NCI-H2196 (cell line): ENCODE data around the gene COL1A2.

Source experiments
- DNase-seq: peaks from one replicate; lab custom pipeline; 2025; ENCODE audit not compliant: unreplicated experiment; lab: John Stamatoyannopoulos, UW

The COL1A2 gene

GRCh38 chr7:94382132-94382531 lies 12.6 kb upstream of the COL1A2 start:
- DNase-seq = no peak

- DNase-seq = no peak
Observed at GRCh38 chr7:94382746-94383145, 11.9 kb upstream of the COL1A2 start.

- DNase-seq = no peak
Observed at GRCh38 chr7:94384315-94384714, 10.4 kb upstream of the COL1A2 start.

DNA sequence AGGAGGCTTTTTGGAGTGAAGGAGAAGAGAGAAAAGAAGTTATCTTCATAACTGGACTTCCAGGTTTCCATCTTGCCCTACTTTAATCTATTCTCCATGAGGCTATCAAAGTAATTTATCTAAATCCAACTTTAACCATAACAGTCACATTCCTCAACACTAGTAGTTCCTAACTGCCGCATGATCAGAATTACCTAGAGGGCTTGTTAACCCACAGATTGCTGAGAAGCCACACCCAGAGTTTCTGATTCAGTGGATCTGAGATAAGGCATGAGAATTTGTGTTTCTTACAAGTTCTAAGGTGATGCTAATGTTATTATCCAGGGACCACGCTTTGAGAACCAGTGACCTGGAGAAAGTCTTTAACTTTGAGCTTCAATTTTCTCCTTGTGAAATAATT lies 8.3 kb upstream of the COL1A2 start:
- no peak for DNase-seq

DNA sequence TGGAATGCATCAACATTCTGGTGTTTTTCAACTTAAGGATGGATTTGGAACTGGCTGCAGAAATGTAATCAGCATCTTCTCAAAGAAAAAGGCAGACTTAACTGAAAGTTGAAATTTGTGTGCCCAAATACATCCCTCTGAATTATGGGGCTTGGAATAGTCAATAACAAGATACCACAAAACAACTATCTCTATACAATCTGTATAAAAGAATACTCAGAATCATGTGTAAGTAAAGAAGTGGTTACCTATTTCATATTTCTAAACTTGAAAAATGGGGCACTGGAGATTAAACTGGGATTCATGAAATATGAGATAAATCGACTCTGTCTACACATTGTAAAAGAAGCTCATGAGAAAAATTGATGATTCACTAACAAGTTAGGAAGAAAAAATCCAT lies 6.2 kb upstream of the COL1A2 start:
- no peak for DNase-seq

DNA sequence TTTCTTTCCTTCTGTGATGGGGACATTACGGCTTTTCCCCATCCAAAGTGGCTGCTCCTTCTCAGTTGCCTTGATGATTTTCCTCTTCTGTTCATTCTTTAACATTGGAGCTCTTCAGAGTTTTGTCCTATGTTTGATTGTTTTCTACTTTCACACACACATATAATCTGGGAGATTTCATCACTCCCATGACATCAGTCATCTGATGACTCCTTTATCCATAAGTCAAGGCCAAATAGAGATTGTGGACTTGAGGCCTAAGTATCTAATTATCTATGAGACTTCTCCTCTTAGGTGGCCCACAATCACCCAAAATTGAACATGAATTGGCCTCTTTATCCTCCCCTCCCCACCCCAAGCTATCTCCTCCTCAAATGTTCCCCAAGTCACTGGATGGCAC lies 5.3 kb upstream of the COL1A2 start:
- DNase-seq = no peak

DNA sequence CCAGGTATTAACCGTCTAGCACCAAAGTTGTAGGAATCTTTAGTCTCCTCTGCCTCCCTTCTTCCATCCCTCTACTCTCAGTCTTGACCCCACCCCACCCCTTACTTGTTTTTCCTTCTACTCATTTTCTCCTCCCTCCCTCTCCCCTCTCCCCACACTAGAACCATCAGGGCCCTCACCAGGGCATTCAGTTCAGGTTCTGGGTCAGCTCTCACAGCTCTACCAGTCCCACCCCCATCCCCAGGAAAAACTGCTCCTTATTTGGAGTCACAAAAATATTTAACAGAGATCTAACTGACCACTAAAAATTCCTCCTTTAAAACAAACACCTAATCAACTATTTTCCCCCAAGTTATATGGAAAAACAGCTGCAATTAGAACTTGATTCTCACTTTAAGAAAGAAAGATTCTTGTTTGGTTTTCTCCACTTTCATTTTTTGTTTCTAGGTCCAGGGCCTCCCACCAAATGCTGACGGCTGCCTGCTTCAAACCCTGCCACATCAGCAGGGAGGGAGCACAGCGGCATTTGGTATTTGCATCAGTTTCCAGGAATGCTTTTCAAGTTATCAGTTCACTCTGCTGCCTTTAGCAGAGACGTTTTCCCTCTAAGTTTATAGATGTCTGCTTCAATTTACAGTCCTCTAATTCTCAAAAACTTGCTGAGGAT lies 2.8 kb upstream of the COL1A2 start:
- no peak for DNase-seq

- no peak for DNase-seq
Observed at GRCh38 chr7:94392393-94392786, 2.3 kb upstream of the COL1A2 start.

- no peak for DNase-seq
Observed at GRCh38 chr7:94393246-94394108, 1.2 kb upstream of the COL1A2 start.

- DNase-seq = no peak
Observed at GRCh38 chr7:94394109-94394436, 622 bp upstream of the COL1A2 start.

DNA sequence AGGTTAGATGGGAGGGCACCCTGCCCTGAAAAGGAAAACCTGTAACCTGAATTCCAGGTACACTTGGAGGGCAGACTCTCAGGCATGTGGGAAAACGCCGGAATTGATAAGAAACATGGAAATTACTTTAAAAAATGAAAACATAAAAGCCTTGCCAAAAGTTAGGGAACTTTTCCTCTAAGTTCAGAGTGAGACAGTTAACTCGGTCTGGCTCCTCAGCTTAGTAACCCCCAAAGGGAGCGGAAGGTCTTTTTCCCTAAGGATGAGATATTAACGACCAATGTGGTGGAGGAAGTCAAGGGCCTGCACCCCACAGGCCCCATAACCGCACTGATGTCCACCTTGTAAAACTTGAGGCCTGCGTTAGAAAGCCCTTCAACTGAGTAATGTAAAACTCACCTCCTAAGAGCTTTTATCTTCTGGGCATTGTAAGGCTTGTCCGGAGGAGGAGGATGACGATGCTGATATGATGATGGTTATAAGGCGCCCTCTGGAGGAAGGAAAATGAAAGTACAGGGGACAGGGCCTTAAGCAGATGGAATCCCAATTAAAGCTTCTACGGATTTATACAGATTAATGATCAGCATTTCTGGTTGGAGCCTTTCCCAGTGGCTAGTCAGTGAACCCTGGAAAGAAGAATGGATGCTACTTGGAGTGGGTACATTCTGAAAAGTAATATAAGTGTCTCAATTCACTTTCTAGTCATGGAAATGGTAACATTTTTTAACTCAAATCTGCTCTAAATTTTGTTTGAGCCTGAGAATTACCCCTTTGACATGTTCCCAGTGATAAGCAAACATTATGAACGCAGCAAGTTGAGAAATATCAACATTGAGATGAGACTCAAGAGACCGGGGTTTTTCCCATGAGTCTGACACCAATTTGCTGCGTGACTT lies 694 bp downstream of the COL1A2 start:
- DNase-seq = peak; percentile 20

DNA sequence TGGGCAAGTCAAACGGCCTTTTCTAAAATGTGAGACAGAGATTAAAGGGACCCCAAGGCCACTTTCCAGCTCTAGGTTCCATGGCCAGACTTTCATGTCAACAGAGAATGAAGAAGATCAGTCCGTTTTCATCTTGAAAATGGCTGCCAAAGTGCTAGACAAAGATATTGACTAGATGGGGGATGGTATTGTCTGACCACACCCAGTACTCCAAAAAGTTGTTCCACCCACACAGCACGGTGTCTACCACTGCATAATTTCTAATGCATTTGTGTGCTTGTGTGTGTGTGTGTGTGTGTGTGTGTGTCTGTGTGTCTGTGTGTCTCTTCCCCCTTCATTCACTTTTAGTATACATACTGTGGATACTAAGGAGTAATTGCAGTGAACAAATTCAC lies 1.3 kb downstream of the COL1A2 start:
- no peak for DNase-seq

- no peak for DNase-seq
Observed at GRCh38 chr7:94396596-94396995, 1.9 kb downstream of the COL1A2 start.

GRCh38 chr7:94397722-94398121 lies 3.0 kb downstream of the COL1A2 start:
- DNase-seq = no peak

DNA sequence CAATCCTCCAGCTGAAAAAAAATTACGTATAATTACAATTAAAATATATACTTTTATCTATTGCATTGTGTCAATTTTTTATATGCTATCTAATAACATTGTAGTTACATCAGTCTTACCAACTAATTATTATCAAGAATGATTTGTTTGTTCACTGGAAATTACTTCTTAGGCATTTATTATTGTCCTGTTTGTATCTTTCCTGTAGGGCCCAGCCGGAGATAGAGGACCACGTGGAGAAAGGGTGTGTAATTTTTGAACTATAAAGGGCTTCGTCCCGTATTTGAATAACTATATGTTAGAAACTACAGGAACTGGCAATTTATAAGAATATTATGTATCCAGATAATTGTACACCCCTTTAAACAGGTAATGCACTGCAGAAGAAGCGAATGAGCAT lies 4.1 kb downstream of the COL1A2 start:
- no peak for DNase-seq

DNA sequence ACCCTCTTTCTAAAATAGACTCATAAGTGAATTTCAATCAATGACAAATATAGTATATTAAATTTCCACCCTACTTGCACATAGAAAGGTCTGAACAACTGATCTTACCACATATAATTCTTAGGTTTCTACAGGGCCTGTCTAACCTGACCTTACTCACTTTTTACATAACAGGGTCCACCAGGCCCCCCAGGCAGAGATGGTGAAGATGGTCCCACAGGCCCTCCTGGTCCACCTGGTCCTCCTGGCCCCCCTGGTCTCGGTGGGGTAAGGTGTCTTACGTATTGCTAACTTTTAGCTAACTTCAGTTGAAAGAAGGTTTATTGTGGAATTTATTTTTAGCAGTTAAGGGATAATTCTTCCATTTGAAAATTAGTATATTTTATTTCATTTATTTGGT lies 5.3 kb downstream of the COL1A2 start:
- no peak for DNase-seq

DNA sequence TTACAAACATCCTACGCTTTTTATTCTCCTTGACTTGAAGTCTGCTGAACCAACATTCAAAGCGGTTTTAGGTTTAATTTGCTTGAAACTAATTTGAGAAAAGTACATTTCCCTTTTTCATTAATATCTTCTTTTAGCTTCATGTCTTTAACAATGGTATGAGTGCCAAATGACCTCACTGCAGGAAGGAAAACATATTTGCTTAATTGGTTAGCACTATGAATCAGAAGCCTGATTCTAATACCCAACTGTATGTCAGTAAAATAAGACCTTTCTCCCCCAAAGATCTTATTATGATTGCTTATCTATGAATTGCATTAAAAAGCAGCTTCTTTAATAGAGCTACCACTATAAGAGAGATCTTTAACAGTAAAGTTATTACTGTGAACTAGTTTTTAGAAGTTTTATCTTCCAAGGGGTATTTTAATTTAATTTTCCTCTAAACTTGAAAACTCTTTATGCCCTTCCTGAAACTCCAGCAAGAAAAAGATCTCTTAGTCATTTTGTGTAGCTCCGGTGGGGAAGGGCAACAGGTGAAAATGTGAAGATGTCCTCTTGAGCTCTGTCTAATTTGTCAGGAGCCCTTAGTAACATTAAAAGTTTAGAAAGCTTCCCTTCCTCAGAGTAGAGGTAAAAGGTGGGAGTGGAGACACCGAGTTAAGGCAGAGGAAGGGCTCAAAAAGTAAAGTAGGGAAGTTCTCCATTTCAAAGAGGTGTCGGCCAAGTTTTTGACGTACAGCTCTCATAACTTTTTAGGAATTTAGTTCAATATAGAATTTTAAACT lies 6.1 kb downstream of the COL1A2 start:
- DNase-seq = no peak

GRCh38 chr7:94401428-94401814 lies 6.7 kb downstream of the COL1A2 start:
- no peak for DNase-seq

DNA sequence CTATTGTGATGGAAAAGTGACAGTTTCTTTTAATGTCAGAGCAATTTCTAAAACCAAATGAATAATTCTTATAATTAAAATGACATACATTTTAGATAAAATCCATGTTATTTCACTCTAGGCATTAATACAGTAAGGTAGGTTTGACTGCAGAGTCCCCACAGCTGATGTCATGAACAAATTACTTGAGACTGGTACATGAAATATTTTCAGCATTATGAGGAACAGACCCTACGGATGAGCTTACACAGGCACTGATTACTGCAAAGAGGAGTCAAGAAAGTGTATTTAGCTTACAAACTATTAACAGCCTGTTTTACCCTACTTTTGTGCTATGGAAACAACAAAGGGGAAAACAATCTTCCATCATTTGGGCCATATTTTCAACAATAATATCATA lies 8.9 kb downstream of the COL1A2 start:
- no peak for DNase-seq

DNA sequence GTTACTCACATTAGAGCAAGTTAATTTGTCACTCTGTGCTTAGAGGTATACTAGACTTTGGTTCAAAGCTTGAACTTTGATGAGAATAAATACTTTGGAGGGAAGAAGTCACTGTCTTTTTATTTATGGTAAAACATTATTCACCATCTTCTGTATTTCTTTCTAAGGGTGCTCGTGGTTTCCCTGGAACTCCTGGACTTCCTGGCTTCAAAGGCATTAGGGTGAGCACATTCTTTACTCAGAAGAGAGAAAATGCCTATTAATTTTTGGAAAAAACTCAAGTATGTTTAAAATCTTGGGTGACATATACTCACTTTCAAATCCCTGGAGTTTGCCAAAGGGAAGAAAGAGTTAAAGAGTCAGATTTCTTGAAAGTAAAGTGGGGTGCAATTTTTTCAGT lies 10.8 kb downstream of the COL1A2 start:
- no peak for DNase-seq

- DNase-seq = no peak
Observed at GRCh38 chr7:94406696-94407095, 12.0 kb downstream of the COL1A2 start.
